HepG2 (cell line): ENCODE data around the gene CIT. TPM values are rescaled to one million over a fixed set of nuclear protein-coding genes. Genes with fewer than 3 reads are reported as not detected.

Source experiments
- ATAC-seq: fragments of 200-7000 bp; cut with Tn5 transposase; 3 replicates; pipeline ENCODE4 v1.9.1; 2020; ENCODE audit warnings: mild to moderate bottlenecking, moderate library complexity
- BruUV-seq: library from RNA; stranded (reverse); fragments of 400-500 nt; replicated peaks from 2 replicates; lab custom pipeline; 2021; lab: Mats Ljungman, UMichigan
- CTCF ChIA-PET: fragments of 300-600 bp; formaldehyde crosslinking; extraction: SDS; loops from one replicate; lab custom pipeline; 2021; ENCODE audit warnings: low total read pairs, inconsistent platforms, low intra/inter-chr PET ratio; lab: Yijun Ruan, JAX
- POLR2A ChIA-PET: fragments of 350-600 bp; sonication (Branson Sonifier 250); formaldehyde crosslinking; loops from one replicate; lab custom pipeline; 2020; ENCODE audit warnings: antibody characterized with exemption, inconsistent platforms; lab: Yijun Ruan, JAX
- DNase-seq: peaks from one replicate; pipeline ENCODE4 v3.0.0-alpha.2; 2015; ENCODE audit warnings: low spot score
- FAIRE-seq: peaks from 3 replicates; lab custom pipeline; 2011; peaks lifted over from hg19 to GRCh38; lab: Jason Lieb, UNC
- H2AFZ ChIP-seq: one replicate; pipeline ENCODE4 v1.6.1; 2011; ENCODE audit warnings: low read length, inconsistent platforms
- H3K27ac ChIP-seq: fragments of 300-600 bp; 3 replicates; pipeline ENCODE4 v1.8.0; 2011; ENCODE audit warnings: mixed run types, mild to moderate bottlenecking, mixed read lengths, low read length, inconsistent platforms; ENCODE audit not compliant: insufficient read depth; ENCODE audit errors: extremely low read length
- H3K27me3 ChIP-seq, 2 experiments: fragments of 200-600 bp in 1 of 2; 2 replicates in 1 of 2; 3 replicates in 1 of 2; pipeline versions ENCODE4 v1.6.0 to v1.8.0; 2011; ENCODE audit warnings: low read length in 2 of 2, mild to moderate bottlenecking in 2 of 2, moderate library complexity in 2 of 2, inconsistent platforms in 1 of 2; ENCODE audit not compliant: insufficient read depth in 2 of 2, control insufficient read depth in 1 of 2
- H3K36me3 ChIP-seq, 2 experiments: fragments of 200-600 bp in 1 of 2; replicated peaks in 1 of 2; 2 replicates in 1 of 2; 3 replicates in 1 of 2; pipeline versions ENCODE4 v1.5.1 to v1.8.0; 2011; ENCODE audit warnings: low read length in 2 of 2, inconsistent platforms in 1 of 2; ENCODE audit not compliant: insufficient read depth in 2 of 2, control insufficient read depth in 1 of 2
- H3K4me1 ChIP-seq: 2 replicates; pipeline ENCODE4 v1.5.1; 2012; ENCODE audit warnings: low read length, inconsistent platforms; ENCODE audit not compliant: insufficient read depth
- H3K4me2 ChIP-seq: 2 replicates; pipeline ENCODE4 v1.6.0; 2011; ENCODE audit warnings: low read depth, low read length, inconsistent platforms
- H3K4me3 ChIP-seq, 3 experiments: fragments of 200-600 bp in 1 of 3; sonication (generic), shearing (Covaris generic) in 1 of 3; replicated peaks in 1 of 3; 2 replicates each; pipeline ENCODE4 v1.5.1; 2011 to 2016; ENCODE audit warnings: low read length in 3 of 3, inconsistent platforms in 2 of 3, low read depth in 2 of 3, mild to moderate bottlenecking in 2 of 3, control low read depth in 1 of 3, mixed read lengths in 1 of 3; ENCODE audit not compliant: insufficient read depth in 1 of 3
- H3K79me2 ChIP-seq: one replicate; pipeline ENCODE4 v1.6.1; 2011; ENCODE audit warnings: low read length, inconsistent platforms; ENCODE audit not compliant: insufficient read depth
- H3K9ac ChIP-seq: 2 replicates; pipeline ENCODE4 v1.6.0; 2011; ENCODE audit warnings: mild to moderate bottlenecking, low read depth, low read length, inconsistent platforms; ENCODE audit not compliant: insufficient read depth
- H3K9me3 ChIP-seq: 2 replicates; pipeline ENCODE4 v1.5.1; 2012; ENCODE audit warnings: mild to moderate bottlenecking, low read length
- H4K20me1 ChIP-seq: 2 replicates; pipeline ENCODE4 v1.6.0; 2011; ENCODE audit warnings: inconsistent platforms, mild to moderate bottlenecking, low read length, moderate library complexity; ENCODE audit not compliant: insufficient read depth
- ARID3A ChIP-seq: IDR thresholded peaks from 2 replicates; pipeline ENCODE4 v1.6.1; 2012; ENCODE audit warnings: low read depth, low read length, improper control_type of control experiment
- DMAP1 ChIP-seq: IDR thresholded peaks from 2 replicates; pipeline ENCODE4 v1.6.1; 2016
- MED8 ChIP-seq: sonication (generic); formaldehyde crosslinking; IDR thresholded peaks from 2 replicates; pipeline ENCODE4 v1.8.1; 2023; ENCODE audit warnings: mild to moderate bottlenecking, missing genetic modification reagents; ENCODE audit not compliant: insufficient replicate concordance
- MZF1 ChIP-seq: sonication (generic); formaldehyde crosslinking; IDR thresholded peaks from 2 replicates; pipeline ENCODE4 v1.8.1; 2023; ENCODE audit warnings: mild to moderate bottlenecking, missing genetic modification reagents, borderline replicate concordance
- TEAD2 ChIP-seq: sonication (generic); formaldehyde crosslinking; IDR thresholded peaks from 2 replicates; pipeline ENCODE4 v1.9.0; 2021; ENCODE audit warnings: missing genetic modification reagents
- ZMYM2 ChIP-seq: sonication (generic); formaldehyde crosslinking; IDR thresholded peaks from 2 replicates; pipeline ENCODE4 v1.8.0; 2022; ENCODE audit warnings: mild to moderate bottlenecking, missing genetic modification reagents
- ZNF138 ChIP-seq: sonication (generic); formaldehyde crosslinking; IDR thresholded peaks from 2 replicates; pipeline ENCODE4 v1.5.0; 2020; ENCODE audit warnings: mild to moderate bottlenecking, low read depth, missing genetic modification reagents
- ZNF17 ChIP-seq: sonication (generic); formaldehyde crosslinking; IDR thresholded peaks from 2 replicates; pipeline ENCODE4 v1.5.0; 2020; ENCODE audit warnings: mild to moderate bottlenecking, missing genetic modification reagents
- WGBS: methylation state at CpG from one replicate; pipeline ENCODE4 v1.1.6; 2017; ENCODE audit warnings: low lambda C conversion rate; 5-methylcytosine and 5-hydroxymethylcytosine counted together
- in situ Hi-C: cut with HindIII; loops from 2 replicates; pipeline ENCODE4 v1.10.0; 2017; ENCODE audit warnings: low pct_unique_long_range_greater_than_20kb; ENCODE audit not compliant: extremely low pct_ligation_motif_present
- intact Hi-C: fragments of 100-400 bp; cut with micrococcal nuclease; formaldehyde crosslinking; loops from one replicate; pipeline ENCODE4 v1.10.0; 2022; ENCODE audit not compliant: unreplicated experiment
- polyA plus RNA-seq, 8 experiments: library from polyadenylated mRNA; depleted of rRNA in 3 of 8; stranded (reverse) in 7 of 8; unstranded in 1 of 8; fragments of >200 nt; fragmentation: Illumina TruSeq in 4 of 8; extraction: Trizol in 4 of 8; gene quantifications; 2 replicates each; pipeline versions ENCODE4 v1.2.1 to v1.2.3, GENCODE V29; 2011 to 2016; ENCODE audit warnings: low read depth in 4 of 8, missing spikeins in 1 of 8, mixed read lengths in 1 of 8; ENCODE audit not compliant: insufficient read depth in 1 of 8
- total RNA-seq, 5 experiments: library from RNA; depleted of rRNA; stranded (reverse); fragments of >200 nt; fragmentation: Illumina TruSeq; extraction: Trizol; gene quantifications; 2 replicates each; pipeline ENCODE4 v1.2.3, GENCODE V29; 2016; ENCODE audit warnings: low read depth in 1 of 5

Gene CIT
- total and polyA plus RNA-seq, 2 of the 13 experiments (the other 11 are each of a cell fraction or from before 2014, with no cell fraction given): 7.7 to 11.7 TPM

- TF ChIP-seq TEAD2 (CRISPR knock-in tag): no peak
These were observed 68.1 kb downstream of the CIT start (continued) for GRCh38 chr12:119809023-119809422.

- in situ Hi-C loops: no loop called here
- H3K4me3 ChIP-seq: no peak overlapping the region
- no peak overlapping the region for H3K9ac ChIP-seq
- H3K4me2 ChIP-seq: no peak overlapping the region
- H3K27ac ChIP-seq: no peak overlapping the region
- no peaks in the 10 kb centered on the region for H3K27me3 ChIP-seq
- H2AFZ ChIP-seq: no peak overlapping the region
- peaks cover 0 to 5% of the 10 kb centered on the region in 2 experiments; a peak in 2 of 5 replicates for H3K36me3 ChIP-seq
- BruUV-seq: no TSS peak
- FAIRE-seq (no peak), DNase-seq (no peak), ATAC-seq (no peak)
- WGBS: 95% methylated on average over 6 of the region's 6 CpGs
- H3K4me1 ChIP-seq: peaks cover 8% of the 10 kb centered on the region; the same call in 1 of the 2 replicates
- no peak for TF ChIP-seq MED8 (CRISPR knock-in tag)
- no peak for TF ChIP-seq MZF1 (CRISPR knock-in tag)
- no peak for TF ChIP-seq ARID3A
- no peak for TF ChIP-seq DMAP1 (CRISPR knock-in tag)
- TF ChIP-seq ZMYM2: no peak
- no peak for TF ChIP-seq ZNF17 (CRISPR knock-in tag)
- no peak for TF ChIP-seq ZNF138 (CRISPR knock-in tag)
- TF ChIP-seq, all 625 proteins: peak for 0
- Histone ChIP-seq H4K20me1 (no peaks in the 10 kb centered on the region), H3K9me3 (peaks cover 5% of the 10 kb centered on the region; the same call in 1 of the 2 replicates), H3K79me2 (no peaks in the 10 kb centered on the region)
- POLR2A ChIA-PET: no interaction called here
- intact Hi-C loops: no loop called here
- CTCF ChIA-PET: no interaction called here
These were observed 68.7 kb downstream of the CIT start for GRCh38 chr12:119808441-119808840.
